ENCODE results near the gene IDH3A.
"Not testable (repeated sequence)": the region's sequence is repeated elsewhere in the genome, so short reads cannot be mapped to it uniquely, and the experiment has no call there.

The IDH3A gene

GRCh38 chr15:78142332-78142731 is 6.8 kb upstream of the IDH3A start:
- TF ChIP-seq CTCF (IDR thresholded peaks at IDR 0.05; ENCODE audit: low read depth, low read length) = no peak

GRCh38 chr15:78146425-78147154 is 2.6 kb upstream of the IDH3A start:
- H3K4me3 ChIP-seq (ENCODE audit: low read depth, low read length) = no peak overlapping the region
- no peak for TF ChIP-seq CTCF (IDR thresholded peaks at IDR 0.05; ENCODE audit: low read depth, low read length)

More at GRCh38 chr15:78142332-78142731, 6.8 kb upstream of the IDH3A start:
- H3K4me3 ChIP-seq (ENCODE audit: low read depth, low read length) = no peak overlapping the region

DNA sequence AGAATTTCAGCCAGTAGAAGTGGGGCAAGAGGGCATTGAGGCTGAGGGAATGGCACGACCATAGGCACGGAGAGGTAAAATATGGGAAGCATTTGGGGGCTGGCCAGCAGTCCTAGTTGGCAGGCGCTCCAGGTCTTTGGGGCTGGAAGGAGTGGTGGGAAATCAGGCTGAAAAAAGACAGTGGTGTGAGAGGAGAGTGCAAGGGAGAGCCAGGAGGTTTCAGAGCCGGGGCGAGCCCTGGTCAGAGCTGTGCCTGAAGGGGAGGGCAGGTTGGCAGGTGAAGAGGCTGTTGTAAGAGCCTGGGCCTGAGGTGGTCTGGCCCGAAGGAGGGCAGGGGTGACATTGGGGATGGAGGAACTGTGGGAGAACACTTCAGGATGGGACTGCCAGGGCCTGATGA is 1.6 kb upstream of the IDH3A start:
- H3K4me3 ChIP-seq (ENCODE audit: low read depth, low read length) = no peak overlapping the region
- TF ChIP-seq CTCF (IDR thresholded peaks at IDR 0.05; ENCODE audit: low read depth, low read length) = no peak

- TF ChIP-seq CTCF (IDR thresholded peaks at IDR 0.05; ENCODE audit: low read depth, low read length) = no peak
- H3K4me3 ChIP-seq (ENCODE audit: low read depth, low read length) = peak overlapping the region; percentile 78
Measured at GRCh38 chr15:78148392-78149067, 632 bp upstream of the IDH3A start.

GRCh38 chr15:78149805-78150751 is 916 bp downstream of the IDH3A start:
- H3K4me3 ChIP-seq (ENCODE audit: low read depth, low read length) = peak overlapping the region; percentile 78
- no peak for TF ChIP-seq CTCF (IDR thresholded peaks at IDR 0.05; ENCODE audit: low read depth, low read length)

DNA sequence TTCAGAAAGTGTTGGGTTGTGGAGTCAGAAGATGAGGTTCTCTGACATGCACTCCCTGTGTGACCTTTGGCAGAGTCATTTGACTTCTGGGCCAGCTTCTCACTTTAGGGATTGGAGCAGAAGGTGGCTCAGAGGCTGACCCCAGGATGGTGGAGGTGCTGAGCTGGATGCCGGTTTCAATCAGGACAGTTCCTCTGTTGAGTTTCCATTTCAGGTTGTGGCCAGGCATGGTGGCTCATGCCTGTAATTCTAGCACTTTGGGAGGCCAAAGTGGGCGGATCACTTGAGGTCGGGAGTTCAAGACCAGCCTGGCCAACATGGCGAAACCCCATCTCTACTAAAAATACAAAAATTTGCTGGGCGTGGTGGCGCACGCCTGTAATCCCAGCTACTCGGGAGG is 1.9 kb downstream of the IDH3A start:
- H3K4me3 ChIP-seq (ENCODE audit: low read depth, low read length) = not testable (repeated sequence)

DNA sequence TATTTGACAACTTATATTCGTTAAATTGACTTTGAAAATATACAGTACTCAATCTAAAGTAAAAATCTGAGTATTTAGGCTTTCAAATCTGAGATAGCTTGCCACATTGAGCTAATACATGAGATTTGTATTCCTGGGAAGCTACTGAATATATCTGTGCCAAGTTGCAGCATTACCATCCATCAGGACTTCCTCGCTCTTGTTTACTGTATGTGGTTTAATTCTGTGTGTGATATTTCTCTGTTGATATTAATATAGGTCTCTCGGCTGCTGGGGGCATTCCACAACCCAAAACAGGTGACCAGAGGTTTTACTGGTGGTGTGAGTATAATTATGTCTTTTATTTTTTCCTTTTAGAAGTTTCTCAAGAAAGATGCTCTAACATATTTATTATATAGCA is 5.8 kb downstream of the IDH3A start:
- H3K4me3 ChIP-seq (ENCODE audit: low read depth, low read length) = no peak overlapping the region
- no peak for TF ChIP-seq CTCF (IDR thresholded peaks at IDR 0.05; ENCODE audit: low read depth, low read length)

All from WI38 (cell line).